Fibroblast of lung (primary cell): ENCODE results near the gene GCC1. TPM values are rescaled to one million over a fixed set of nuclear protein-coding genes. Genes with fewer than 3 reads are reported as not detected.
A peak's percentile ranks its signal among the peaks of the same experiment; 100 is the strongest.

Experiments
- DNase-seq, 2 donors: peaks; one replicate each; pipeline versions ENCODE4 v3.0.0 to v3.0.0-alpha.2; 2010; ENCODE audit warnings: low read depth in 2 of 2
- H2AFZ ChIP-seq: 2 replicates; pipeline ENCODE4 v1.5.1; 2012; ENCODE audit warnings: low read length, control low read depth, inconsistent platforms
- H3K27ac ChIP-seq: 2 replicates; pipeline ENCODE4 v1.5.1; 2011; ENCODE audit warnings: low read length, control low read depth; ENCODE audit not compliant: insufficient read depth
- H3K27me3 ChIP-seq: 2 replicates; pipeline ENCODE4 v1.5.1; 2011; ENCODE audit warnings: mild to moderate bottlenecking, low read length; ENCODE audit not compliant: control insufficient read depth, insufficient read depth
- H3K36me3 ChIP-seq: 2 replicates; pipeline ENCODE4 v1.5.1; 2011; ENCODE audit warnings: low read length; ENCODE audit not compliant: control insufficient read depth, insufficient read depth
- H3K4me1 ChIP-seq: 2 replicates; pipeline ENCODE4 v1.5.1; 2011; ENCODE audit warnings: low read length; ENCODE audit not compliant: control insufficient read depth, insufficient read depth; ENCODE audit errors: extremely low read depth
- H3K4me2 ChIP-seq: 2 replicates; pipeline ENCODE4 v1.5.1; 2011; ENCODE audit warnings: low read length, control low read depth; ENCODE audit not compliant: insufficient read depth; ENCODE audit errors: extremely low read depth
- H3K4me3 ChIP-seq, 4 experiments: fragments of 200-600 bp in 1 of 4; sonication (generic) in 1 of 4; replicated peaks in 1 of 4; 2 replicates each; pipeline ENCODE4 v1.5.1; 2011 to 2016; ENCODE audit warnings: low read length in 4 of 4, low read depth in 3 of 4, mild to moderate bottlenecking in 3 of 4, control low read depth in 2 of 4, inconsistent platforms in 1 of 4, mixed read lengths in 1 of 4; ENCODE audit not compliant: insufficient read depth in 1 of 4; ENCODE audit errors: control extremely low read depth in 1 of 4
- H3K79me2 ChIP-seq: 2 replicates; pipeline ENCODE4 v1.5.1; 2012; ENCODE audit warnings: mild to moderate bottlenecking, low read length, inconsistent platforms; ENCODE audit not compliant: control insufficient read depth, insufficient read depth
- H3K9ac ChIP-seq: 2 replicates; pipeline ENCODE4 v1.5.1; 2011; ENCODE audit warnings: mild to moderate bottlenecking, low read length, control low read depth; ENCODE audit not compliant: insufficient read depth
- H3K9me3 ChIP-seq: 2 replicates; pipeline ENCODE4 v1.5.1; 2012; ENCODE audit warnings: low read depth, low read length; ENCODE audit not compliant: control insufficient read depth, insufficient read depth
- H4K20me1 ChIP-seq: 2 replicates; pipeline ENCODE4 v1.5.1; 2011; ENCODE audit warnings: low read length; ENCODE audit not compliant: control insufficient read depth, insufficient read depth; ENCODE audit errors: extremely low read depth
- CTCF ChIP-seq, 2 donors: IDR thresholded peaks in 1 of 2; conservative IDR thresholded peaks in 1 of 2; 1 replicate in 1 of 2; 2 replicates in 1 of 2; pipeline ENCODE4 v1.5.1; 2011 to 2012; ENCODE audit warnings: low read length in 2 of 2, control low read depth in 1 of 2, inconsistent platforms in 1 of 2, low read depth in 1 of 2, mild to moderate bottlenecking in 1 of 2
- EZH2 ChIP-seq: IDR thresholded peaks from 2 replicates; pipeline ENCODE4 v1.5.1; 2012; ENCODE audit warnings: low read length, control low read depth, mild to moderate bottlenecking; ENCODE audit errors: missing control alignments
- polyA plus RNA-seq, 2 donors: library from polyadenylated mRNA; depleted of rRNA in 1 of 2; stranded (reverse) in 1 of 2; unstranded in 1 of 2; fragments of >200 nt; gene quantifications; 2 replicates each; pipeline ENCODE4 v1.2.1, GENCODE V29; 2011 to 2012; ENCODE audit warnings: missing spikeins in 1 of 2
- total RNA-seq: library from RNA; depleted of rRNA; stranded (reverse); fragments of >200 nt; gene quantifications from 2 replicates; pipeline ENCODE4 v1.2.1, GENCODE V29; 2014

Gene GCC1
- total and polyA plus RNA-seq, 2 donors (not counting 1 experiment from before 2014, with no cell fraction given): 8.0 to 38.8 TPM

- Histone ChIP-seq H3K27ac (no peak overlapping the region), H3K4me3 (no peak overlapping the region), H3K9me3 (no peaks in the 10 kb centered on the region), H3K36me3 (no peaks in the 10 kb centered on the region), H3K4me1 (no peaks in the 10 kb centered on the region), H3K79me2 (no peaks in the 10 kb centered on the region), H2AFZ (no peak overlapping the region), H3K27me3 (no peaks in the 10 kb centered on the region), H4K20me1 (no peaks in the 10 kb centered on the region), H3K4me2 (no peak overlapping the region), H3K9ac (no peak overlapping the region)
- DNase-seq: no peak
- no peak for TF ChIP-seq CTCF (conservative IDR thresholded peaks at IDR 0.05 in 1 of 2, IDR thresholded peaks at IDR 0.05 in 1 of 2; ENCODE audit: low read depth in 1 of 2, low read length in 2 of 2)
- no peak for TF ChIP-seq EZH2
These were observed 23.1 kb upstream of the GCC1 start for GRCh38 chr7:127608446-127608845.

- Histone ChIP-seq H3K36me3 (no peaks in the 10 kb centered on the region), H3K79me2 (no peaks in the 10 kb centered on the region), H3K9me3 (no peaks in the 10 kb centered on the region), H4K20me1 (no peaks in the 10 kb centered on the region), H3K4me2 (no peak overlapping the region), H3K27me3 (peaks cover 4% of the 10 kb centered on the region), H3K27ac (no peak overlapping the region), H2AFZ (no peak overlapping the region), H3K4me1 (no peaks in the 10 kb centered on the region), H3K9ac (no peak overlapping the region), H3K4me3 (no peak overlapping the region)
- no peak for DNase-seq
- TF ChIP-seq EZH2 (no peak), CTCF (conservative IDR thresholded peaks at IDR 0.05 in 1 of 2, IDR thresholded peaks at IDR 0.05 in 1 of 2; ENCODE audit: low read depth in 1 of 2, low read length in 2 of 2) (no peak)
These were observed 15.5 kb upstream of the GCC1 start for GRCh38 chr7:127600885-127601284.

GRCh38 chr7:127598318-127598717, 12.9 kb upstream of the GCC1 start:
- Histone ChIP-seq H3K4me3 (no peak overlapping the region), H3K4me1 (no peaks in the 10 kb centered on the region), H4K20me1 (no peaks in the 10 kb centered on the region), H3K79me2 (no peaks in the 10 kb centered on the region), H3K9ac (no peak overlapping the region), H3K27me3 (peaks cover 4% of the 10 kb centered on the region), H3K4me2 (no peak overlapping the region), H3K36me3 (no peaks in the 10 kb centered on the region), H2AFZ (no peak overlapping the region), H3K9me3 (no peaks in the 10 kb centered on the region), H3K27ac (no peak overlapping the region)
- TF ChIP-seq CTCF (conservative IDR thresholded peaks at IDR 0.05 in 1 of 2, IDR thresholded peaks at IDR 0.05 in 1 of 2; ENCODE audit: low read depth in 1 of 2, low read length in 2 of 2) (peak in 1 of 2 donors; percentile 26), EZH2 (no peak)
- DNase-seq: no peak
